Right ventricle myocardium inferior (tissue), 1 donor: Measurements from ENCODE around the gene EIF3M. TPM values are rescaled to one million over a fixed set of nuclear protein-coding genes. Genes with fewer than 3 reads are reported as not detected.

ENCODE experiments used
- total RNA-seq: library from RNA; stranded (reverse); fragmentation: NEBNext Ultra II Directional; extraction: Animal tissue kit (Norgen Biotek cat#: 25700); gene quantifications from one replicate; pipeline ENCODE4 v1.2.1, GENCODE V29; 2021
- donor health status: DM: no; HTN: yes; CAD: no; lungs with severe emphysema.

The EIF3M gene
- total RNA-seq, 1 donor from 2014 or later = 185 TPM

Other genes with a start within 250 kb of the EIF3M start
- gene WT1, start 148.3 kb upstream of the EIF3M start, total RNA-seq = 3.1 TPM
- gene CCDC73, start 210.8 kb downstream of the EIF3M start, total RNA-seq = not detected
- 0.57 TPM for gene PRRG4, start 246.1 kb downstream of the EIF3M start, total RNA-seq